ENCODE measurements around the gene ELP1.

- TF ChIP-seq CTCF (IDR thresholded peaks at IDR 0.05) (no peak), POLR2A (IDR thresholded peaks at IDR 0.05) (no peak)
Measured at GRCh38 chr9:108961151-108961550, 27.2 kb upstream of the ELP1 start.
